Suprapubic skin (tissue), 4 donors: ENCODE measurements around the gene SUSD5.

Experiments
- CTCF ChIP-seq, 2 donors: fragments of 200-600 bp in 1 of 2; fragments of 450-650 bp in 1 of 2; sonication (generic) in 1 of 2; IDR thresholded peaks; one replicate each; pipeline ENCODE4 v1.5.1; 2016 to 2019; ENCODE audit warnings: antibody characterized with exemption in 2 of 2, mild to moderate bottlenecking in 1 of 2, moderate library complexity in 1 of 2
- EP300 ChIP-seq: sonication (generic); formaldehyde crosslinking; IDR thresholded peaks from one replicate; pipeline ENCODE4 v1.6.1; 2017; ENCODE audit warnings: antibody characterized with exemption
- POLR2A ChIP-seq, 2 donors: fragments of 450-650 bp; IDR thresholded peaks; one replicate each; pipeline ENCODE4 v1.6.1; 2017; ENCODE audit warnings: antibody characterized with exemption in 2 of 2, mild to moderate bottlenecking in 2 of 2, moderate library complexity in 2 of 2
- POLR2AphosphoS5 ChIP-seq, 3 donors: sonication (generic); formaldehyde crosslinking; IDR thresholded peaks; one replicate each; pipeline ENCODE4 v1.6.1; 2017; ENCODE audit warnings: antibody characterized with exemption in 3 of 3

GRCh38 chr3:33137691-33138090 lies 80.9 kb downstream of the SUSD5 start:
- TF ChIP-seq POLR2AphosphoS5 (IDR thresholded peaks at IDR 0.05) (no peak), CTCF (IDR thresholded peaks at IDR 0.05) (no peak), EP300 (no peak), POLR2A (IDR thresholded peaks at IDR 0.05) (no peak)
